HG02943 (cell line): ENCODE results near the gene HPSE2.

Experiments used
- ATAC-seq: cut with Tn5 transposase; IDR thresholded peaks from one replicate; pipeline ENCODE4 v1.9.1; 2021; ENCODE audit warnings: mild to moderate bottlenecking, low read depth, moderate library complexity; ENCODE audit not compliant: unreplicated experiment

The HPSE2 gene

GRCh38 chr10:98478430-98479222, 757.0 kb downstream of the HPSE2 start:
- ATAC-seq: no peak

- no peak for ATAC-seq
Observed at GRCh38 chr10:98477861-98478260, 757.8 kb downstream of the HPSE2 start.

GRCh38 chr10:98474628-98475027, 761.0 kb downstream of the HPSE2 start:
- no peak for ATAC-seq

GRCh38 chr10:98472196-98472595, 763.5 kb downstream of the HPSE2 start:
- no peak for ATAC-seq

- no peak for ATAC-seq
Observed at GRCh38 chr10:98470850-98471249, 764.8 kb downstream of the HPSE2 start.

- no peak for ATAC-seq
Observed at GRCh38 chr10:98469001-98469931, 766.4 kb downstream of the HPSE2 start.

GRCh38 chr10:98467506-98468318, 767.9 kb downstream of the HPSE2 start:
- peak; percentile 93 for ATAC-seq

GRCh38 chr10:98466861-98467505, 768.7 kb downstream of the HPSE2 start:
- ATAC-seq: no peak

- ATAC-seq: no peak
Observed at GRCh38 chr10:98465866-98466265, 769.8 kb downstream of the HPSE2 start.

- ATAC-seq: no peak
Observed at GRCh38 chr10:98463976-98464754, 771.5 kb downstream of the HPSE2 start.

GRCh38 chr10:98463016-98463415, 772.6 kb downstream of the HPSE2 start:
- no peak for ATAC-seq

- ATAC-seq: no peak
Observed at GRCh38 chr10:98461500-98461842, 774.2 kb downstream of the HPSE2 start.

- no peak for ATAC-seq
Observed at GRCh38 chr10:98460837-98461499, 774.7 kb downstream of the HPSE2 start.

GRCh38 chr10:98458809-98459784, 776.6 kb downstream of the HPSE2 start:
- ATAC-seq: no peak

- no peak for ATAC-seq
Observed at GRCh38 chr10:98457721-98458120, 777.9 kb downstream of the HPSE2 start.

GRCh38 chr10:98456686-98457482, 778.8 kb downstream of the HPSE2 start:
- no peak for ATAC-seq

GRCh38 chr10:98456043-98456570, 779.5 kb downstream of the HPSE2 start:
- ATAC-seq: no peak
